Mesendoderm (in vitro differentiated cells): ENCODE data around the gene AGRN.
"Not testable (repeated sequence)": the region's sequence is repeated elsewhere in the genome, so short reads cannot be mapped to it uniquely, and the experiment has no call there.

Source experiments
- DNase-seq: peaks from one replicate; pipeline ENCODE4 v3.0.0; 2013
- H2AK5ac ChIP-seq: 2 replicates; pipeline ENCODE4 v1.6.1; 2013; ENCODE audit warnings: low read length, inconsistent platforms
- H2BK120ac ChIP-seq: 2 replicates; pipeline ENCODE4 v1.6.1; 2013; ENCODE audit warnings: low read depth, mild to moderate bottlenecking, low read length, moderate library complexity, mixed read lengths
- H2BK15ac ChIP-seq: replicated peaks from 2 replicates; pipeline ENCODE4 v1.6.1; 2013; ENCODE audit warnings: low read depth, mild to moderate bottlenecking, moderate library complexity
- H2BK5ac ChIP-seq: 2 replicates; pipeline ENCODE4 v1.6.1; 2013; ENCODE audit warnings: low read length, inconsistent platforms
- H3K18ac ChIP-seq: 2 replicates; pipeline ENCODE4 v1.6.1; 2013; ENCODE audit warnings: mild to moderate bottlenecking, low read length, mixed read lengths
- H3K23ac ChIP-seq: one replicate; pipeline ENCODE4 v1.6.1; 2013; ENCODE audit warnings: low read length
- H3K27ac ChIP-seq: 2 replicates; pipeline ENCODE4 v1.5.1; 2013; ENCODE audit warnings: low read depth, mild to moderate bottlenecking, inconsistent platforms, low read length, moderate library complexity
- H3K27me3 ChIP-seq: 2 replicates; pipeline ENCODE4 v1.6.1; 2013; ENCODE audit warnings: low read length, control low read depth, mild to moderate bottlenecking, inconsistent platforms; ENCODE audit not compliant: insufficient read depth, poor library complexity
- H3K36me3 ChIP-seq: 2 replicates; pipeline ENCODE4 v1.6.1; 2013; ENCODE audit warnings: low read length, inconsistent platforms; ENCODE audit not compliant: control insufficient read depth, insufficient read depth
- H3K4ac ChIP-seq: one replicate; pipeline ENCODE4 v1.6.1; 2013; ENCODE audit warnings: low read depth, mild to moderate bottlenecking, low read length, moderate library complexity
- H3K4me1 ChIP-seq: 2 replicates; pipeline ENCODE4 v1.6.1; 2013; ENCODE audit warnings: low read depth, low read length, inconsistent platforms; ENCODE audit not compliant: control insufficient read depth
- H3K4me2 ChIP-seq: 2 replicates; pipeline ENCODE4 v1.6.1; 2013; ENCODE audit warnings: low read length
- H3K4me3 ChIP-seq: 2 replicates; pipeline ENCODE4 v1.5.1; 2013; ENCODE audit warnings: mild to moderate bottlenecking, low read length
- H3K56ac ChIP-seq: one replicate; pipeline ENCODE4 v1.6.1; 2013; ENCODE audit warnings: low read length
- H3K79me1 ChIP-seq: 2 replicates; pipeline ENCODE4 v1.6.1; 2013; ENCODE audit warnings: low read length, inconsistent platforms
- H3K79me2 ChIP-seq: 2 replicates; pipeline ENCODE4 v1.6.1; 2013; ENCODE audit warnings: mild to moderate bottlenecking, low read length; ENCODE audit not compliant: control insufficient read depth, insufficient read depth
- H3K9ac ChIP-seq: 2 replicates; pipeline ENCODE4 v1.6.1; 2013; ENCODE audit warnings: low read length, inconsistent platforms
- H4K5ac ChIP-seq: one replicate; pipeline ENCODE4 v1.6.1; 2013; ENCODE audit warnings: low read length
- H4K8ac ChIP-seq: one replicate; pipeline ENCODE4 v1.6.1; 2013; ENCODE audit warnings: low read depth, mild to moderate bottlenecking, control low read depth, low read length, moderate library complexity
- WGBS: extraction: QIAGEN DNeasy Blood & Tissue Kit; methylation state at CpG from one replicate; pipeline ENCODE4 v1.1.7; 2013; ENCODE audit warnings: low lambda C conversion rate, missing lambda C conversion rate; ENCODE audit not compliant: insufficient coverage; ENCODE audit errors: extremely low coverage; 5-methylcytosine and 5-hydroxymethylcytosine counted together

Gene AGRN

GRCh38 chr1:1006305-1007159 is 13.4 kb upstream of the AGRN start:
- WGBS = no CpG with 5 or more reads among the region's 37 CpGs
- no peak overlapping the region for H3K9ac ChIP-seq
- no peak overlapping the region for H3K4me2 ChIP-seq
- no peaks in the 10 kb centered on the region for H3K79me2 ChIP-seq
- H3K56ac ChIP-seq = peak overlapping the region; percentile 47
- H3K4ac ChIP-seq = no peak overlapping the region
- peak; percentile 50 for DNase-seq
- H3K4me1 ChIP-seq = peaks cover 7% of the 10 kb centered on the region
- H3K4me3 ChIP-seq = no peak overlapping the region
- H2AK5ac ChIP-seq = peak overlapping the region; percentile 11
- no peak overlapping the region for H2BK120ac ChIP-seq
- peaks cover 1% of the 10 kb centered on the region for H3K27me3 ChIP-seq
- no peak overlapping the region for H4K5ac ChIP-seq
- no peak overlapping the region for H2BK5ac ChIP-seq
- no peak overlapping the region for H3K27ac ChIP-seq
- no peaks in the 10 kb centered on the region for H3K36me3 ChIP-seq
- H3K79me1 ChIP-seq = no peaks in the 10 kb centered on the region
- H2BK15ac ChIP-seq = no peak overlapping the region
- H4K8ac ChIP-seq = no peak overlapping the region
- H3K18ac ChIP-seq = no peak overlapping the region
- no peak overlapping the region for H3K23ac ChIP-seq

GRCh38 chr1:1010131-1010530 is 9.8 kb upstream of the AGRN start:
- H3K9ac ChIP-seq, H3K4me1 ChIP-seq, H2AK5ac ChIP-seq, H3K4ac ChIP-seq, DNase-seq, H3K27me3 ChIP-seq, H4K8ac ChIP-seq, H2BK120ac ChIP-seq, H2BK15ac ChIP-seq, H3K27ac ChIP-seq, H3K36me3 ChIP-seq, H3K56ac ChIP-seq, H3K23ac ChIP-seq, H3K79me1 ChIP-seq, H3K4me2 ChIP-seq, H3K4me3 ChIP-seq, H2BK5ac ChIP-seq, H3K18ac ChIP-seq, H4K5ac ChIP-seq, H3K79me2 ChIP-seq: not testable (repeated sequence)
- no CpG with 5 or more reads among the region's 8 CpGs for WGBS

GRCh38 chr1:1011396-1011949 is 8.4 kb upstream of the AGRN start:
- Histone ChIP-seq H3K4me2 (no peak overlapping the region), H3K23ac (no peak overlapping the region), H3K4ac (no peak overlapping the region), H2AK5ac (no peak overlapping the region), H2BK15ac (no peak overlapping the region), H3K79me2 (no peaks in the 10 kb centered on the region), H3K27me3 (no peaks in the 10 kb centered on the region), H3K56ac (no peak overlapping the region), H2BK120ac (no peak overlapping the region), H3K9ac (no peak overlapping the region), H3K36me3 (no peaks in the 10 kb centered on the region), H3K18ac (no peak overlapping the region), H3K4me1 (no peaks in the 10 kb centered on the region), H3K27ac (no peak overlapping the region), H3K4me3 (no peak overlapping the region), H4K5ac (no peak overlapping the region), H4K8ac (no peak overlapping the region), H3K79me1 (no peaks in the 10 kb centered on the region), H2BK5ac (no peak overlapping the region)
- WGBS = no CpG with 5 or more reads among the region's 14 CpGs
- DNase-seq = no peak

- not testable (repeated sequence) for H3K27ac ChIP-seq, H2BK15ac ChIP-seq, H3K79me1 ChIP-seq, H3K4ac ChIP-seq, H3K4me3 ChIP-seq, H3K36me3 ChIP-seq, H3K27me3 ChIP-seq, DNase-seq, H2BK5ac ChIP-seq, H4K5ac ChIP-seq, H3K23ac ChIP-seq, H3K4me1 ChIP-seq, H2BK120ac ChIP-seq, H4K8ac ChIP-seq, H2AK5ac ChIP-seq, H3K18ac ChIP-seq, H3K4me2 ChIP-seq, H3K79me2 ChIP-seq
- Histone ChIP-seq H3K56ac (peak overlapping the region; percentile 81), H3K9ac (peak overlapping the region; percentile 72)
- WGBS = no CpG with 5 or more reads among the region's 13 CpGs
Observed at GRCh38 chr1:1012736-1013104, 7.2 kb upstream of the AGRN start.

GRCh38 chr1:1013105-1013921 is 6.6 kb upstream of the AGRN start, which contains the start of gene ISG15:
TSS of gene ISG15 (plus strand) at chr1:1013497. CDS start at chr1:1013574, 77 bp downstream.
- no peak within 1 kb of the TSS for H3K4me3 ChIP-seq
- no peak within 1 kb of the TSS for H4K8ac ChIP-seq
- no peaks in the 10 kb centered on the region for H3K36me3 ChIP-seq
- peak; percentile 81 for DNase-seq
- H3K27me3 ChIP-seq = no peaks in the 10 kb centered on the region
- no peak within 1 kb of the TSS for H2BK120ac ChIP-seq
- no peaks in the 10 kb centered on the region for H3K79me2 ChIP-seq
- no peak within 1 kb of the TSS for H3K27ac ChIP-seq
- peak within 1 kb of the TSS; percentile 73 for H3K4me2 ChIP-seq
- peak within 1 kb of the TSS; percentile 46 for H3K4ac ChIP-seq
- no peaks in the 10 kb centered on the region for H3K4me1 ChIP-seq
- peak within 1 kb of the TSS; percentile 69 for H2AK5ac ChIP-seq
- H3K56ac ChIP-seq = peak within 1 kb of the TSS; percentile 93
- no peak within 1 kb of the TSS for H2BK15ac ChIP-seq
- H2BK5ac ChIP-seq = no peak within 1 kb of the TSS
- no peaks in the 10 kb centered on the region for H3K79me1 ChIP-seq
- H3K23ac ChIP-seq = peak within 1 kb of the TSS; percentile 95
- no CpG with 5 or more reads among the region's 30 CpGs for WGBS
- no peak within 1 kb of the TSS for H4K5ac ChIP-seq
- peak within 1 kb of the TSS; percentile 72 for H3K9ac ChIP-seq
- peak within 1 kb of the TSS; percentile 23 for H3K18ac ChIP-seq
